Measurements from ENCODE around the gene SLC2A5. TPM values are rescaled to one million over a fixed set of nuclear protein-coding genes. Genes with fewer than 3 reads are reported as not detected.

The SLC2A5 gene
- total and polyA plus RNA-seq, 9 of the 15 experiments (the other 6 are each of a cell fraction or from before 2014, with no cell fraction given) = 0.08 TPM; not detected in 8

DNA sequence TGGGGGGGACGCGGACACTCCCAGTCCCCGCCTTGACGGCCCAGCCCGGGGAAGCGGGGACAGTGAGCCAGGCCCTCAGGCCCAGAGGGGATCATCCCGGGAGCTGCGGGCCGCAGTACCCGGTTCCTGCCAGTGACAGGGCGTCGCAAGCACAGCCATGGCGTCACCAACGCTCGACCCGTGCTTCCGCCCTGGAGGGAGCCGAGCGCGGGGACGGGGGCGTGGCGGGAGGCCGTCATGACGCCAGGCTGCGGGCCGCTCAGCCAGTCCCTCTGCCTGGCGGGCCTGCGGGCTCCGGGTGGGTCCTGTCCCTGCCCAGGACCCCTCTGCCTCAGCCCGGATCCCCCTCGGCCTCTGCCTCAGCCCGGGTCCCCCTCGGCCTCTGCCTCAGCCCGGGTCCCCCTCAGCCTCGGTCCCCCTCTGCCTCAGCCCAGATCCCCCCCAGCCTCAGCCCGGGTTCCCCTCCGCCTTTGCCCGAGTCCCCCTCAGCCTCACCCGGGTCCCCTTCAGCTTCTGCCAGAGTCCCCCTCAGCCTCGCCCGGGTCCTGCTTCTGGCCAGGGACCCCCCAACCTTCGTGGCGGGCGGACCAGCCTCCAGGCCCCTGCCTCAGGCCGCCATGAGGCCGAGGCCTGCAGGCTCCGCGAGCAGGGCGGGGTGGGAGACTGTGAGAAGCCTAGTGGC, 2.3 kb upstream of the SLC2A5 start (continued):
- TF ChIP-seq ZNF232 (CRISPR knock-in tag; IDR thresholded peaks at IDR 0.05) (no peak), MCM2 (IDR thresholded peaks at IDR 0.05; ENCODE audit: low read depth) (no peak), ARHGAP35 (IDR thresholded peaks at IDR 0.05; ENCODE audit: partially characterized antibody) (no peak), BRD4 (IDR thresholded peaks at IDR 0.05) (no peak), PTBP1 (IDR thresholded peaks at IDR 0.05; ENCODE audit: low read depth, low read length) (no peak), KHSRP (IDR thresholded peaks at IDR 0.05) (no peak), PHF8 (IDR thresholded peaks at IDR 0.05; ENCODE audit: borderline replicate concordance, low read length) (no peak), SETDB1 (IDR thresholded peaks at IDR 0.05; ENCODE audit: low read length) (no peak), ATF2 (CRISPR knock-in tag; IDR thresholded peaks at IDR 0.05) (no peak), FOXJ3 (CRISPR knock-in tag; IDR thresholded peaks at IDR 0.05) (no peak), TBP (optimal IDR thresholded peaks at IDR 0.05; ENCODE audit: low read depth, low read length) (no peak), POLR2H (tag; IDR thresholded peaks at IDR 0.05; ENCODE audit: low read depth) (no peak), ZNF282 (CRISPR knock-in tag; IDR thresholded peaks at IDR 0.05) (no peak), NELFE (IDR thresholded peaks at IDR 0.05; ENCODE audit: insufficient read depth, insufficient read length) (no peak), PCBP1 (IDR thresholded peaks at IDR 0.05; ENCODE audit: low read depth, low read length, poor library complexity, severe bottlenecking) (no peak), BDP1 (IDR thresholded peaks at IDR 0.05; ENCODE audit: insufficient read depth, insufficient read length) (no peak), FOXM1 (IDR thresholded peaks at IDR 0.05; ENCODE audit: low read depth) (no peak), FOXM1 (CRISPR knock-in tag; IDR thresholded peaks at IDR 0.05; ENCODE audit: low read depth) (no peak), NFRKB (IDR thresholded peaks at IDR 0.05; ENCODE audit: low read depth) (no peak), MCM5 (IDR thresholded peaks at IDR 0.05; ENCODE audit: low read depth) (no peak), ZNF316 (IDR thresholded peaks at IDR 0.05) (no peak), CCNT2 (IDR thresholded peaks at IDR 0.05; ENCODE audit: borderline replicate concordance, extremely low read depth, insufficient read length, low read depth, low read length) (no peak), NR4A1 (CRISPR knock-in tag; IDR thresholded peaks at IDR 0.05) (no peak), NR4A1 (tag; IDR thresholded peaks at IDR 0.05) (no peak; the same call in 1 of the 2 replicates), THRAP3 (IDR thresholded peaks at IDR 0.05; ENCODE audit: borderline replicate concordance) (no peak), ZNF551 (CRISPR knock-in tag; IDR thresholded peaks at IDR 0.05) (no peak)
- TF ChIP-seq, protein P1, sequence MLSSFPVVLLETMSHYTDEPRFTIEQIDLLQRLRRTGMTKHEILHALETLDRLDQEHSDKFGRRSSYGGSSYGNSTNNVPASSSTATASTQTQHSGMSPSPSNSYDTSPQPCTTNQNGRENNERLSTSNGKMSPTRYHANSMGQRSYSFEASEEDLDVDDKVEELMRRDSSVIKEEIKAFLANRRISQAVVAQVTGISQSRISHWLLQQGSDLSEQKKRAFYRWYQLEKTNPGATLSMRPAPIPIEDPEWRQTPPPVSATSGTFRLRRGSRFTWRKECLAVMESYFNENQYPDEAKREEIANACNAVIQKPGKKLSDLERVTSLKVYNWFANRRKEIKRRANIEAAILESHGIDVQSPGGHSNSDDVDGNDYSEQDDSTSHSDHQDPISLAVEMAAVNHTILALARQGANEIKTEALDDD (IDR thresholded peaks at IDR 0.05) = no peak
- TF ChIP-seq, protein P2, sequence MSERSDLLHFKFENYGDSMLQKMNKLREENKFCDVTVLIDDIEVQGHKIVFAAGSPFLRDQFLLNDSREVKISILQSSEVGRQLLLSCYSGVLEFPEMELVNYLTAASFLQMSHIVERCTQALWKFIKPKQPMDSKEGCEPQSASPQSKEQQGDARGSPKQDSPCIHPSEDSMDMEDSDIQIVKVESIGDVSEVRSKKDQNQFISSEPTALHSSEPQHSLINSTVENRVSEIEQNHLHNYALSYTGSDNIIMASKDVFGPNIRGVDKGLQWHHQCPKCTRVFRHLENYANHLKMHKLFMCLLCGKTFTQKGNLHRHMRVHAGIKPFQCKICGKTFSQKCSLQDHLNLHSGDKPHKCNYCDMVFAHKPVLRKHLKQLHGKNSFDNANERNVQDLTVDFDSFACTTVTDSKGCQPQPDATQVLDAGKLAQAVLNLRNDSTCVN (CRISPR knock-in tag; IDR thresholded peaks at IDR 0.05) = no peak
- TF ChIP-seq, protein P3, sequence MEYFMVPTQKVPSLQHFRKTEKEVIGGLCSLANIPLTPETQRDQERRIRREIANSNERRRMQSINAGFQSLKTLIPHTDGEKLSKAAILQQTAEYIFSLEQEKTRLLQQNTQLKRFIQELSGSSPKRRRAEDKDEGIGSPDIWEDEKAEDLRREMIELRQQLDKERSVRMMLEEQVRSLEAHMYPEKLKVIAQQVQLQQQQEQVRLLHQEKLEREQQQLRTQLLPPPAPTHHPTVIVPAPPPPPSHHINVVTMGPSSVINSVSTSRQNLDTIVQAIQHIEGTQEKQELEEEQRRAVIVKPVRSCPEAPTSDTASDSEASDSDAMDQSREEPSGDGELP (CRISPR knock-in tag; IDR thresholded peaks at IDR 0.05; ENCODE audit: borderline replicate concordance) = peak; percentile 41; the same call in 1 of the 2 replicates
